Endothelial cell (in vitro differentiated cells): Measurements from ENCODE around the gene RNF144A. TPM values are rescaled to one million over a fixed set of nuclear protein-coding genes. Genes with fewer than 3 reads are reported as not detected.

Experiments used
- DNase-seq: peaks from one replicate; pipeline ENCODE4 v3.0.0; 2021; ENCODE audit warnings: low spot score
- H3K27ac Mint-ChIP-seq: one replicate; pipeline ENCODE4 v1.8.0; 2021; ENCODE audit warnings: mixed read lengths, inconsistent platforms; ENCODE audit not compliant: unreplicated experiment
- H3K27me3 Mint-ChIP-seq: one replicate; pipeline ENCODE4 v1.8.0; 2021; ENCODE audit warnings: mild to moderate bottlenecking, moderate library complexity, mixed read lengths, inconsistent platforms; ENCODE audit not compliant: unreplicated experiment
- H3K36me3 Mint-ChIP-seq: one replicate; pipeline ENCODE4 v1.8.0; 2021; ENCODE audit warnings: mild to moderate bottlenecking, low read depth, mixed read lengths, inconsistent platforms; ENCODE audit not compliant: unreplicated experiment
- H3K4me1 Mint-ChIP-seq: one replicate; pipeline ENCODE4 v1.8.0; 2021; ENCODE audit warnings: mild to moderate bottlenecking, mixed read lengths, inconsistent platforms; ENCODE audit not compliant: unreplicated experiment
- H3K4me3 Mint-ChIP-seq: one replicate; pipeline ENCODE4 v1.8.0; 2021; ENCODE audit warnings: mild to moderate bottlenecking, mixed read lengths, inconsistent platforms; ENCODE audit not compliant: unreplicated experiment
- H3K9me3 Mint-ChIP-seq: one replicate; pipeline ENCODE4 v1.8.0; 2021; ENCODE audit warnings: mixed read lengths, inconsistent platforms; ENCODE audit not compliant: unreplicated experiment
- CTCF ChIP-seq: fragments of 200-600 bp; sonication (generic); IDR thresholded peaks from one replicate; pipeline ENCODE4 v1.5.0; 2021; ENCODE audit warnings: antibody characterized with exemption; ENCODE audit not compliant: unreplicated experiment
- long read RNA-seq: library from polyadenylated mRNA; unstranded; transcript quantifications from one replicate; pipeline ENCODE4 v2.0.0, GENCODE V29; 2020; ENCODE audit not compliant: unreplicated experiment
- total RNA-seq: library from RNA; stranded (reverse); fragmentation: NEBNext Ultra II Directional; extraction: Animal tissue kit (Norgen Biotek cat#: 25700); gene quantifications from one replicate; pipeline ENCODE4 v1.2.1, GENCODE V29; 2021; ENCODE audit not compliant: unreplicated experiment

The RNF144A gene
- total RNA-seq: 81.3 TPM
- long read RNA-seq, full-length matches to known transcripts: 4 of 14 reads
- long read RNA-seq, partial matches to known transcripts: 2 of 14 reads
- long read RNA-seq, other reads (novel, unspliced or antisense): 8 of 14 reads

- H3K4me1 Mint-ChIP-seq: peaks cover 30% of the 10 kb centered on the region
- no peaks in the 10 kb centered on the region for H3K9me3 Mint-ChIP-seq
- peaks cover 11% of the 10 kb centered on the region for H3K27me3 Mint-ChIP-seq
- H3K36me3 Mint-ChIP-seq: peaks cover 19% of the 10 kb centered on the region
- H3K27ac Mint-ChIP-seq: peak within 1 kb of the TSS; percentile 32
- peak within 1 kb of the TSS; percentile 82 for H3K4me3 Mint-ChIP-seq
- DNase-seq: peak; percentile 85
- peak; percentile 46 for TF ChIP-seq CTCF
Measured at GRCh38 chr2:6917071-6917760, at the start of gene RNF144A. TSS of gene RNF144A (plus strand) at chr2:6917412. CDS start at chr2:6996927, 79,515 bp downstream.

- TF ChIP-seq CTCF: no peak
- Mint-ChIP-seq H3K4me3 (no peak overlapping the region), H3K4me1 (no peaks in the 10 kb centered on the region), H3K27ac (no peak overlapping the region), H3K27me3 (no peaks in the 10 kb centered on the region), H3K36me3 (no peaks in the 10 kb centered on the region), H3K9me3 (no peaks in the 10 kb centered on the region)
- DNase-seq: no peak
Measured at GRCh38 chr2:6872394-6872793, 44.8 kb upstream of the RNF144A start.

- no peak overlapping the region for H3K27ac Mint-ChIP-seq
- TF ChIP-seq CTCF: no peak
- no peak overlapping the region for H3K4me3 Mint-ChIP-seq
- no peaks in the 10 kb centered on the region for H3K9me3 Mint-ChIP-seq
- DNase-seq: no peak
- no peaks in the 10 kb centered on the region for H3K36me3 Mint-ChIP-seq
- H3K4me1 Mint-ChIP-seq: no peaks in the 10 kb centered on the region
- no peaks in the 10 kb centered on the region for H3K27me3 Mint-ChIP-seq
Measured at GRCh38 chr2:6874032-6874431, 43.2 kb upstream of the RNF144A start.

- Mint-ChIP-seq H3K4me1 (no peaks in the 10 kb centered on the region), H3K27me3 (peaks cover 2% of the 10 kb centered on the region), H3K4me3 (no peak overlapping the region), H3K27ac (no peak overlapping the region), H3K36me3 (no peaks in the 10 kb centered on the region), H3K9me3 (no peaks in the 10 kb centered on the region)
- DNase-seq: no peak
- no peak for TF ChIP-seq CTCF
Measured at GRCh38 chr2:6876309-6876708, 40.9 kb upstream of the RNF144A start.

GRCh38 chr2:6877402-6878304 is 39.6 kb upstream of the RNF144A start, which contains the start of gene RSAD2:
TSS of gene RSAD2 (plus strand) at chr2:6877777. CDS start at chr2:6877801, 24 bp downstream.
- no peak for TF ChIP-seq CTCF
- H3K27me3 Mint-ChIP-seq: peaks cover 2% of the 10 kb centered on the region
- H3K9me3 Mint-ChIP-seq: no peaks in the 10 kb centered on the region
- H3K36me3 Mint-ChIP-seq: no peaks in the 10 kb centered on the region
- no peak within 1 kb of the TSS for H3K4me3 Mint-ChIP-seq
- no peak within 1 kb of the TSS for H3K27ac Mint-ChIP-seq
- no peaks in the 10 kb centered on the region for H3K4me1 Mint-ChIP-seq
- no peak for DNase-seq
